ENCODE results near the gene ZFYVE9.

The ZFYVE9 gene

DNA sequence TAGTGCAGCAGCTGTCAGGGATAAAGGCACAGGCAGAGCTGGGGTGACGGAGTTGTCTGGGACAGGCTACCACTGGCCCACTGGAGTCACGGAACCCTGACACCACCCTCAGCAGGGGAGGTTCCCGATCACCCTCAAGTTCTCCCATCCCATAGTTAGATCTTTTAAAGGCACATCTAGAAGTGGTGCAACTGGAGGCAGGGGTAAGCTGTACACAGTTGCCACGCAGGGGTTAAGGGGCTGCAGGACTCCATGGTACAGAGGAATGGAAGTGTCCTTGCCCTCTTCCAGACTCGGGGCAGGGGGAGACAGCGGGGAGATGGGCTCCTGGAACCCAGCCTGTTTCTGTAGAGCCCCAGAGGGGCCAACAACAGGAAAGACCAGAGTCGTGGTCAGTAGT, 210.8 kb downstream of the ZFYVE9 start:
- no peak overlapping the region for H3K9ac ChIP-seq (ENCODE audit: low read depth in 1 of 2, low read length in 2 of 2)
- peaks cover 54 to 57% of the 10 kb centered on the region in 2 donors for H3K36me3 ChIP-seq (ENCODE audit: control insufficient read depth in 2 of 2, insufficient read depth in 2 of 2, low read length in 2 of 2)
- H3K27me3 ChIP-seq (ENCODE audit: control insufficient read depth in 2 of 2, insufficient read depth in 2 of 2, low read length in 2 of 2) = no peaks in the 10 kb centered on the region
- no peak overlapping the region for H3K27ac ChIP-seq (ENCODE audit: low read depth in 2 of 2, low read length in 2 of 2)
- no peak overlapping the region for H3K4me3 ChIP-seq (ENCODE audit: low read length in 2 of 2)
- H3K9me3 ChIP-seq (ENCODE audit: control insufficient read depth in 2 of 2, low read length in 2 of 2) = no peaks in the 10 kb centered on the region
- H3K4me1 ChIP-seq (ENCODE audit: control insufficient read depth in 2 of 2, insufficient read depth in 2 of 2, low read length in 2 of 2) = no peaks in the 10 kb centered on the region

DNA sequence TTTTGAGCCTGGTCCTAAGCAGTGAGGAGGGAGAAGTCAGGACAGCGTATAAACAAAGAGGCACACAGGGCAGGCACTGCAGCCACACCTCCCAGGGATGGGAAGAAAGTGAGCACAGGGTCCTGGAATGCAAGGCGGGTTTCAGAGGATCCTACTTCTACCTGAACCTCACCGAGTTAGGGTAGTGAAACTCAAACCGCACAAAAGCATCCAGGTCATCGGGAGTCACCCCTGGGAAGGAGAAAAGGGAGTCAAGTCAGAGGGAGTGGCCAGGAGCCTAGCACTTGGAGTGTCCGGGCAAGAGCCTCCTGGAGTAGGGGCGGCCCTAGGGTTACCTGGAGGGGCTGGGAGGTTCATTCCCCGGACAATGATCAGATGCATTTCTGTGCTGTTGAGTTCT, 213.5 kb downstream of the ZFYVE9 start:
- H3K27me3 ChIP-seq (ENCODE audit: control insufficient read depth in 2 of 2, insufficient read depth in 2 of 2, low read length in 2 of 2) = no peaks in the 10 kb centered on the region
- H3K9me3 ChIP-seq (ENCODE audit: control insufficient read depth in 2 of 2, low read length in 2 of 2) = no peaks in the 10 kb centered on the region
- H3K4me1 ChIP-seq (ENCODE audit: control insufficient read depth in 2 of 2, insufficient read depth in 2 of 2, low read length in 2 of 2) = no peaks in the 10 kb centered on the region
- no peak overlapping the region for H3K4me3 ChIP-seq (ENCODE audit: low read length in 2 of 2)
- H3K9ac ChIP-seq (ENCODE audit: low read depth in 1 of 2, low read length in 2 of 2) = no peak overlapping the region
- H3K27ac ChIP-seq (ENCODE audit: low read depth in 2 of 2, low read length in 2 of 2) = no peak overlapping the region
- peaks cover 79 to 81% of the 10 kb centered on the region in 2 donors for H3K36me3 ChIP-seq (ENCODE audit: control insufficient read depth in 2 of 2, insufficient read depth in 2 of 2, low read length in 2 of 2)

DNA sequence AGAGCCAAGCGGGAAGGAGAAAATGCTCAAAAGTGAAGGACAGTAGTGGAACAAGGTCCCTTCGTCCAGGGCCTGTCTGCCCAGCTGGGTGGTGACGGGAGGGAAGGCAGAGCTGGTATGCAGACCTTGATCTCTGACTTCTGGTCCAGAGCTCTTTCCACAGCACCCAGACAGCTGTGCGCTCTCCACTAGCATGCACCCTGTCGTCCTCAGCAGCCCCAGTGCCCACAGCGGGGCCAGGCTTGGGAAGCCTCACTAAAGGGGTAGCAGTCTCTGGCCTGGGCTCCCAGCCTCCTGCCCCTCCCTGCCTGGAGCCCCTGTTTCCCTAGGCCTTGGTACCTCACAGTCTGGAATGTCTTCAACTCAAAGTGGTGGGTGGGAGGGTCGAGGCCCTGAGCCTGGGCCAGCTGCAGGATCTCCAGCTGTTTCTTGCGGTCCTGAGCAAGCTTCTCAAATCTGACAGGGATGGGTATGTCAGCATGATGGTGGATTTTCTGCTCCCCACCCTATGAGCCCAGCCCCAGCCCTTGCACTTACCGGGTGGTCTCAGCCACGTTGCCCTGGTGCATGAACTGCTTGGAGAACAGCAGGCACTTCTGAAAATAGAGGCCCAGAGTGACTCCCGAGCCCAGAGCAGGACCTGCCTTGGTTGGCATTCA, 214.1 kb downstream of the ZFYVE9 start:
- H3K27me3 ChIP-seq (ENCODE audit: control insufficient read depth in 2 of 2, insufficient read depth in 2 of 2, low read length in 2 of 2) = no peaks in the 10 kb centered on the region
- H3K9ac ChIP-seq (ENCODE audit: low read depth in 1 of 2, low read length in 2 of 2) = no peak overlapping the region
- no peak overlapping the region for H3K27ac ChIP-seq (ENCODE audit: low read depth in 2 of 2, low read length in 2 of 2)
- peaks cover 82 to 86% of the 10 kb centered on the region in 2 donors for H3K36me3 ChIP-seq (ENCODE audit: control insufficient read depth in 2 of 2, insufficient read depth in 2 of 2, low read length in 2 of 2)
- H3K4me3 ChIP-seq (ENCODE audit: low read length in 2 of 2) = no peak overlapping the region
- no peaks in the 10 kb centered on the region for H3K9me3 ChIP-seq (ENCODE audit: control insufficient read depth in 2 of 2, low read length in 2 of 2)
- no peaks in the 10 kb centered on the region for H3K4me1 ChIP-seq (ENCODE audit: control insufficient read depth in 2 of 2, insufficient read depth in 2 of 2, low read length in 2 of 2)

DNA sequence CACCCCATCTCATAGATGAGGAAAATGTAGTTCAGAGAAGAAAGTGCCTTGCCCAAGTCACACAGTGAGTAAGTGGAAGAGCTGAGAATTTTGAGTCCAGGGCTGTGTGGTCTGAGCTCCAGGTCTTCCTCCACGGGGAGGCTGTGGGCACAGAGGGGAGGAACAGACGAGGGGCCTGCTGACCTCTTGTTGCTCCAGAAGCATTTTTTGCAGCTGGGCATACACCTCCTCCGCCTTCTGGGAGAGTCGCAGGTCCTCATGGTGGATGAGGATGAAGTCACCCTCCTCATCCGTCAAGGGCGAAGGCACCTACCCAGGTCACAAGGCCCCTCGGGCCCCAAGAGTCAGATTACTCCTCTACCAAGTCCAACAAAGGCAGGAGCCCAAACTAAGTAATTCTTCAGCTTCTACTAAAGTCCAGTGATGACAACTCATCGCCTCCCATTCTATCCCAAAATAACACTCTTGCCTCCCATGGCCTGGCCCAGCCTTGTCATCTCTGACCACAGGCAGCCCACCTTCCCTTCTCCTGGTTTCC, 215.0 kb downstream of the ZFYVE9 start:
- Histone ChIP-seq H3K36me3 (ENCODE audit: control insufficient read depth in 2 of 2, insufficient read depth in 2 of 2, low read length in 2 of 2) (peaks cover 84 to 94% of the 10 kb centered on the region in 2 donors), H3K4me1 (ENCODE audit: control insufficient read depth in 2 of 2, insufficient read depth in 2 of 2, low read length in 2 of 2) (no peaks in the 10 kb centered on the region), H3K9me3 (ENCODE audit: control insufficient read depth in 2 of 2, low read length in 2 of 2) (no peaks in the 10 kb centered on the region), H3K27ac (ENCODE audit: low read depth in 2 of 2, low read length in 2 of 2) (no peak overlapping the region), H3K9ac (ENCODE audit: low read depth in 1 of 2, low read length in 2 of 2) (no peak overlapping the region), H3K27me3 (ENCODE audit: control insufficient read depth in 2 of 2, insufficient read depth in 2 of 2, low read length in 2 of 2) (no peaks in the 10 kb centered on the region), H3K4me3 (ENCODE audit: low read length in 2 of 2) (no peak overlapping the region)

DNA sequence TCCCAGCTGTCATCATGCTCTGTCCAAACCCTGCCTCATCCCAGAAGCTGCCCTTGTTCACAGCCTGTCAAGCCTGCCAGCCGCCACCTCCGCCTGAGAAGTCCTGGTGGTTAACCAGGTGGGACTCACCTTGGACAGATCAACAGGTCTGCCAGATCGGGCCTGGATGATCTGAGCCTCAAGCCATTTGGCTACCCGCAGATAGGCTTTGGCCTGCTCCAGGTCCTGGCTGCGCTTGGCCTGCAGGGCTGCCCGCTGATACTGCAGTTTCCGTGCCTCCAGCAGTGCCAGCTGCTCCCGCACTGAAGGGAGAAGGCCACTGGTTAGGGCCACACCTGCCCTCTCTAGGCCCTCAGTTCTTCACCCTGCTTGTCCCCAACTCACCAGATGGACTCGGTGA, 215.5 kb downstream of the ZFYVE9 start:
- no peaks in the 10 kb centered on the region for H3K27me3 ChIP-seq (ENCODE audit: control insufficient read depth in 2 of 2, insufficient read depth in 2 of 2, low read length in 2 of 2)
- H3K36me3 ChIP-seq (ENCODE audit: control insufficient read depth in 2 of 2, insufficient read depth in 2 of 2, low read length in 2 of 2) = peaks cover 87 to 98% of the 10 kb centered on the region in 2 donors
- no peaks in the 10 kb centered on the region for H3K9me3 ChIP-seq (ENCODE audit: control insufficient read depth in 2 of 2, low read length in 2 of 2)
- no peak overlapping the region for H3K9ac ChIP-seq (ENCODE audit: low read depth in 1 of 2, low read length in 2 of 2)
- H3K4me1 ChIP-seq (ENCODE audit: control insufficient read depth in 2 of 2, insufficient read depth in 2 of 2, low read length in 2 of 2) = no peaks in the 10 kb centered on the region
- H3K4me3 ChIP-seq (ENCODE audit: low read length in 2 of 2) = no peak overlapping the region
- no peak overlapping the region for H3K27ac ChIP-seq (ENCODE audit: low read depth in 2 of 2, low read length in 2 of 2)

DNA sequence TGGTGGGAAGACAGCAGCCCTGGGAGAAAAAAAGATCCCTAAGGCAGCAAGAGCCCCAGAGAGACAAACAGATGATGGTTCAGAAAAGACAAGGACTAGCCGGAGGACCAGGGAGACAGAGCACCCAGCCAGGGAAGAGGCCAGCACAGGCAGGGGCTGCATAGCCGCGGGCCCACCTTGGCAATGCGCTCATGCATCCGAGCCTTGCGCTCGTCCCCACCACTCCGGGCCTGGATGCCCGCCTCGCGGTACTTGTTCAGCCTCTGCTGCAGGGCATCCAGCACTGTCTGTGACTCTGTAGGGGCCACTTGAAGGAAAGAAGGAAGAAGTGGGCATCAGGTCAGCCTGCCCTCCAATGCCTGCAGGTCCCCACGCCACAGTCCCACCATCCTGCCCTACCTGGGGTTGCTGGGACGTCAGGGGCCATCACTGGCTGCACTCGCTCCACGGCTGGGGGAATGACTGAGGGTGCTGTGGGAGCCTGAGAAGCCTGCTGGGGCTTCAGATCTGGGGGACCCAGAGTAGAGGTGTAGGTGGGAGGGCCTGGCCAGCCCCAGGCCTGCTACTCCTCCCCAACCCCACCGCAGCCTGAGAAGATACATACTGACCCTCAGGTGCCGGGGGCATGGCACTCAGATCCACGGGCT, 217.1 kb downstream of the ZFYVE9 start:
- no peaks in the 10 kb centered on the region for H3K9me3 ChIP-seq (ENCODE audit: control insufficient read depth in 2 of 2, low read length in 2 of 2)
- no peak overlapping the region for H3K9ac ChIP-seq (ENCODE audit: low read depth in 1 of 2, low read length in 2 of 2)
- H3K27me3 ChIP-seq (ENCODE audit: control insufficient read depth in 2 of 2, insufficient read depth in 2 of 2, low read length in 2 of 2) = no peaks in the 10 kb centered on the region
- peaks cover 74 to 85% of the 10 kb centered on the region in 2 donors for H3K36me3 ChIP-seq (ENCODE audit: control insufficient read depth in 2 of 2, insufficient read depth in 2 of 2, low read length in 2 of 2)
- H3K4me1 ChIP-seq (ENCODE audit: control insufficient read depth in 2 of 2, insufficient read depth in 2 of 2, low read length in 2 of 2) = no peaks in the 10 kb centered on the region
- H3K4me3 ChIP-seq (ENCODE audit: low read length in 2 of 2) = no peak overlapping the region
- no peak overlapping the region for H3K27ac ChIP-seq (ENCODE audit: low read depth in 2 of 2, low read length in 2 of 2)

DNA sequence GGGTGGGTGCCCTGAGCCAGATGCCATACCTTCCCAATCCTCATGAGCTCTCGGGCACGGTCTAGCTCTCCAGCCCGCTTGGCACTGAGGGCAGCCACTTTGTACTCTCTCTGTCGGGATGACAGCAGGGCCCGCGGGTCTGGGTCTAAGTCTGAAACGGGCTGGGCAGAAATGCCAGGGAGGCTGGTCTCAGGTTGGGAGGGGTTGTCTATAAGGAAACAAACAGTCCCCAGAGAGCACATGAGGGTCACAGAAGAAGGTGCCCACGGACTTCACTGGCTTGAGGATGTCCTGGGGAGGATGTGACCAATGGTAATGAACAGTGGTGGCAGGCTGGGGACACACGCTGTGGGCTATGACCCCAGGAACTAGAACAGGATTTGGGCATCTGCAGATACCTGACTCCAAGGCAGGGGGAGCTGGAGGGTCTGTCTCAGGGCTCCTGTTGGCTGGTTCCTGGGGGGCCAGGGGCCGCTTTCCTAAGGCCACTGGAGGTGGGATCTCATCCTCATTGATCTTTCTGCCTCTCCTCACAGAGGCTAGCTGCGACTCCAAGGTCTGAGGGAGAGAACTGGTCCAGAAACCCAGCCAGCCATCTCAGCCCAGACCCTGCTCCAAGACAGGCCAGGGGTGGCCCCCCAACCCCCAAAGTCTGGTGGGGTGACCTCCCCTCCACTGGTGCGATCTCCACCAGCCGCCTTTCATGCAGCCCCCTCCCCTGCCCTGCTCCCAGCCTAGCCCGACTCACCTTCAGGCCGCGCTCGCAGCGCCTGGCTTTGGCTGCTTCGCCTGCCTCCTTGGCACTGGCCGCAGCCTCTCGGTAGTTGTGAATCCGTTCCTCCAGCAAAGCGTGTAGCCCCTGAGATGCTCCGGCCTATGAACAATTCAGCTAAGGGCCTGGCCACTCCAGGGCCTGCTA, 218.0 kb downstream of the ZFYVE9 start:
- H3K27ac ChIP-seq (ENCODE audit: low read depth in 2 of 2, low read length in 2 of 2) = no peak overlapping the region
- peaks cover 64 to 75% of the 10 kb centered on the region in 2 donors for H3K36me3 ChIP-seq (ENCODE audit: control insufficient read depth in 2 of 2, insufficient read depth in 2 of 2, low read length in 2 of 2)
- H3K9me3 ChIP-seq (ENCODE audit: control insufficient read depth in 2 of 2, low read length in 2 of 2) = no peaks in the 10 kb centered on the region

DNA sequence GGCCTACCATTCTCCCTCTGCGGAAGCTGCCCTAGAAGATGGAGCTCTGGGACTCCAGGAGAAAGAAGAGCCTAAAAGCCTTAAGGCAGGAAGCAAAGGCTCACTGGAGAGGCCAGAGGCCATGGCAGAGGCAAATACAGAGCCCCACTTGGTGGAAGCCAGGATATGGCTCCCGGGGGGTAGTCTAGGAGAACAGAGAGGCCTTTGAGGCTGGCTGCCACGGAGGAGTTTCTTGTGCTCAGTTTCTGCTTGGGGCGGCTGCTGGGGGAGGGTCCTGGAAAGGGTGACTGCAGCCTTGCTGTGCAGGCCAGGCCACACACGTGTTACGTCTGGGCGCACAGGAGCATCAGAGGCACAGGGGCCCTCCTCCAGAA, 218.7 kb downstream of the ZFYVE9 start:
- no peak overlapping the region for H3K4me3 ChIP-seq (ENCODE audit: low read length in 2 of 2)
- no peaks in the 10 kb centered on the region for H3K27me3 ChIP-seq (ENCODE audit: control insufficient read depth in 2 of 2, insufficient read depth in 2 of 2, low read length in 2 of 2)
- no peaks in the 10 kb centered on the region for H3K9me3 ChIP-seq (ENCODE audit: control insufficient read depth in 2 of 2, low read length in 2 of 2)
- H3K36me3 ChIP-seq (ENCODE audit: control insufficient read depth in 2 of 2, insufficient read depth in 2 of 2, low read length in 2 of 2) = peaks cover 58 to 69% of the 10 kb centered on the region in 2 donors
- H3K9ac ChIP-seq (ENCODE audit: low read depth in 1 of 2, low read length in 2 of 2) = no peak overlapping the region
- H3K4me1 ChIP-seq (ENCODE audit: control insufficient read depth in 2 of 2, insufficient read depth in 2 of 2, low read length in 2 of 2) = peaks cover 9 to 10% of the 10 kb centered on the region in 2 donors
- H3K27ac ChIP-seq (ENCODE audit: low read depth in 2 of 2, low read length in 2 of 2) = no peak overlapping the region

More for the DNA sequence above, 218.0 kb downstream of the ZFYVE9 start:
- Histone ChIP-seq H3K4me1 (ENCODE audit: control insufficient read depth in 2 of 2, insufficient read depth in 2 of 2, low read length in 2 of 2) (peaks cover 6% of the 10 kb centered on the region in 2 donors), H3K4me3 (ENCODE audit: low read length in 2 of 2) (no peak overlapping the region), H3K27me3 (ENCODE audit: control insufficient read depth in 2 of 2, insufficient read depth in 2 of 2, low read length in 2 of 2) (no peaks in the 10 kb centered on the region), H3K9ac (ENCODE audit: low read depth in 1 of 2, low read length in 2 of 2) (no peak overlapping the region)

DNA sequence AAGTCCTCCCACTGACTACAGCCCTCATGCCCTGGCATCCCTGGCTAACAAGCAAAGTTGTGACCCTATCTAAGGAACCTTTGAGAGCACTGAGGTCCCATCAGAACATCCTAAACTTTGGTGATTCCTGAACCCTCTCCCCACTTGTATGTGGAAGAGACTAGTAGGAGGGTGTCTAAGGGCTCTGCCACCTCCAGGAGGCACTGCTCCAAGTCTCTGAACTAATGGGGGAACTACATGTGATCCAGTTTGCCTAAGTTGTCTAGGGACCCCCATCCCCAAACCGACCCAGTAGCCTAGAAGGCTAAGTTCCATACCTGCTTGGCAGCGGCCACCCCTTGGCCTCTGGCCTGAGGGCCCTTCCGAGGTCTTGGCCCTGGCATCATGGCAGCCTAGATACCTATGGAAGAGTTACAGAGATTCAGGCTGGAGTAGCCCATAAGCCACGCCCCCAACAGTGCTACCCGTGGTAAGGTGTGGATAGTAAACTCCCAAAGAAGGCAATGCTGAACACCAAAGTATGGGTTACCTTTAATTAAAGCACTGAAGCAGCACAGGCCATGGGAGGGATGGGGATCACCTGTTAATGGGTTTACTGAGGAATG, 222.4 kb downstream of the ZFYVE9 start:
- H3K9me3 ChIP-seq (ENCODE audit: control insufficient read depth in 2 of 2, low read length in 2 of 2) = no peaks in the 10 kb centered on the region
- H3K4me1 ChIP-seq (ENCODE audit: control insufficient read depth in 2 of 2, insufficient read depth in 2 of 2, low read length in 2 of 2) = peaks cover 14% of the 10 kb centered on the region in 2 donors
- H3K4me3 ChIP-seq (ENCODE audit: low read length in 2 of 2) = peak overlapping the region; percentile 71 to 85
- no peak overlapping the region for H3K9ac ChIP-seq (ENCODE audit: low read depth in 1 of 2, low read length in 2 of 2)
- H3K36me3 ChIP-seq (ENCODE audit: control insufficient read depth in 2 of 2, insufficient read depth in 2 of 2, low read length in 2 of 2) = peaks cover 25 to 32% of the 10 kb centered on the region in 2 donors
- no peaks in the 10 kb centered on the region for H3K27me3 ChIP-seq (ENCODE audit: control insufficient read depth in 2 of 2, insufficient read depth in 2 of 2, low read length in 2 of 2)
- peak overlapping the region; percentile 93 to 97 for H3K27ac ChIP-seq (ENCODE audit: low read depth in 2 of 2, low read length in 2 of 2)

All from mucosa of rectum (tissue), 2 donors.